HCT116 (cell line): Measurements from ENCODE around the gene ARHGAP12.

Experiments used
- ATF3 ChIP-seq: IDR thresholded peaks from 2 replicates; pipeline ENCODE4 v1.6.1; 2012
- CTCF ChIP-seq, 3 experiments: fragments of 200-600 bp in 1 of 3; sonication (generic) in 1 of 3; IDR thresholded peaks in 2 of 3; conservative IDR thresholded peaks in 1 of 3; 2 replicates each; pipeline ENCODE4 v1.5.1; 2012 to 2017; ENCODE audit warnings: low read depth in 2 of 3, low read length in 2 of 3, antibody characterized with exemption in 1 of 3, borderline replicate concordance in 1 of 3, control low read depth in 1 of 3, mild to moderate bottlenecking in 1 of 3, mixed read lengths in 1 of 3, mixed run types in 1 of 3, moderate library complexity in 1 of 3; ENCODE audit not compliant: insufficient read depth in 1 of 3
- EZH2phosphoT487 ChIP-seq: fragments of 200-600 bp; IDR thresholded peaks from 2 replicates; pipeline ENCODE4 v1.6.1; 2018; ENCODE audit warnings: antibody characterized with exemption, borderline replicate concordance
- POLR2A ChIP-seq: IDR thresholded peaks from 2 replicates; pipeline ENCODE4 v1.7.0; 2011; ENCODE audit warnings: borderline replicate concordance; ENCODE audit not compliant: insufficient read depth, insufficient read length; ENCODE audit errors: extremely low read depth

- TF ChIP-seq CTCF (IDR thresholded peaks at IDR 0.05 in 2 of 3, conservative IDR thresholded peaks at IDR 0.05 in 1 of 3; ENCODE audit: borderline replicate concordance in 1 of 3, insufficient read depth in 1 of 3, low read depth in 2 of 3, low read length in 2 of 3) (no peak), EZH2phosphoT487 (no peak), POLR2A (no peak), ATF3 (no peak)
Measured at GRCh38 chr10:31978156-31978483, 49.5 kb upstream of the ARHGAP12 start.
